Right forelimb (tissue), 1 donor: ENCODE measurements around the gene KCNN1.
"Not testable (repeated sequence)": the region's sequence is repeated elsewhere in the genome, so short reads cannot be mapped to it uniquely, and the experiment has no call there.

Experiments
- DNase-seq: peaks from one replicate; pipeline ENCODE4 v3.0.0-alpha.2; 2018

KCNN1 gene

GRCh38 chr19:18031401-18031800 lies 64.5 kb downstream of the KCNN1 start:
- DNase-seq, result not testable (repeated sequence)

- DNase-seq, result not testable (repeated sequence)
Measured at GRCh38 chr19:18032102-18032501, 65.2 kb downstream of the KCNN1 start.

- no peak for DNase-seq
Measured at GRCh38 chr19:18041054-18041453, 74.1 kb downstream of the KCNN1 start.

GRCh38 chr19:18043676-18044075 lies 76.8 kb downstream of the KCNN1 start:
- no peak for DNase-seq

GRCh38 chr19:18044825-18045304 lies 78.0 kb downstream of the KCNN1 start:
- DNase-seq, result peak; percentile 59

GRCh38 chr19:18045307-18046050 lies 78.6 kb downstream of the KCNN1 start:
- no peak for DNase-seq

GRCh38 chr19:18046059-18046718 lies 79.3 kb downstream of the KCNN1 start:
- DNase-seq, result no peak

- DNase-seq, result peak; percentile 71
Measured at GRCh38 chr19:18049385-18049784, 82.5 kb downstream of the KCNN1 start.
